Measurements from ENCODE around the gene CYSTM1.
A peak's percentile ranks its signal among the peaks of the same experiment; 100 is the strongest.
"Not testable (repeated sequence)": the region's sequence is repeated elsewhere in the genome, so short reads cannot be mapped to it uniquely, and the experiment has no call there.

CYSTM1 gene

DNA sequence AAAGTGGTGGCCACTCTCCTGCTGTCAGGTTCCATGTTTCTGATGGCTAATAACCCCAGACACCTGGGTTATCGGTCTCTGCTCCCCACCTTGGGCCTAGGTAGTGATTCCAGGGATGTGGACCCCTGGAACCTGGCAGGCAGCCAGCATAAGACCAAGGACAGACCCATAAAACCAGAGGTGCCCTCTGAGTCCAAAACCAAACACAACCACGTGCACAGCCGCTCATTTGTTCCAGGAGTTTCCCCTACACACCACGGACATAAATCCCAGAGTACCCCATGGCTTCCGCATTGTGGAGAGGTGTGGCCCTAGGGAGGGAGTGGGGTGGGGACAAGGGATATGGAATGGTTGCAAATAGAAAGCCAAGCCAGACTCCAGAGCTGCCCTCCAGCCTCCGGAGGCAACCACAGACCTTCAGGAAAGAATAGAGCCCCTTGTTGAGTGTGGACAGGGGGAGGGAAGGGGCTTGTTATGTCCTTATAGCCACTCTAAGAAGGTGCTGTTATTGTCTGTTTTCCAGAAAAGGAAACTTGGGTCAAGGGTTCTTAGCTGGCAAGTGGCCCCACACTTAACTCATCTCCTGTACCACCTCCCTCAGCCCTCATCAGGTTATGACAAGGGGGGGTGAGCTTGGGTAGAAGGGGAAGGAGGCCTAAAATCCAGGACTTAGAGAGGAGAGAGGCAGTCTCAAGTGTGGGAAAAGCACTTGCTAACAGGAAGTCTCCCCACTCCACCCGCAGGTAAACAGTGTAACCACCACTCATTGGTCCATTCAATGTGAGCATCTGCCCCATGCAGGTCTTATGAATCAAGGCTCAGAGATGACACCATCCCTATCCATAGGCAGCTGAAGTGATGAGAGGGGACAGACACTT, 23.6 kb upstream of the CYSTM1 start:
- DNase-seq, result no peak

DNA sequence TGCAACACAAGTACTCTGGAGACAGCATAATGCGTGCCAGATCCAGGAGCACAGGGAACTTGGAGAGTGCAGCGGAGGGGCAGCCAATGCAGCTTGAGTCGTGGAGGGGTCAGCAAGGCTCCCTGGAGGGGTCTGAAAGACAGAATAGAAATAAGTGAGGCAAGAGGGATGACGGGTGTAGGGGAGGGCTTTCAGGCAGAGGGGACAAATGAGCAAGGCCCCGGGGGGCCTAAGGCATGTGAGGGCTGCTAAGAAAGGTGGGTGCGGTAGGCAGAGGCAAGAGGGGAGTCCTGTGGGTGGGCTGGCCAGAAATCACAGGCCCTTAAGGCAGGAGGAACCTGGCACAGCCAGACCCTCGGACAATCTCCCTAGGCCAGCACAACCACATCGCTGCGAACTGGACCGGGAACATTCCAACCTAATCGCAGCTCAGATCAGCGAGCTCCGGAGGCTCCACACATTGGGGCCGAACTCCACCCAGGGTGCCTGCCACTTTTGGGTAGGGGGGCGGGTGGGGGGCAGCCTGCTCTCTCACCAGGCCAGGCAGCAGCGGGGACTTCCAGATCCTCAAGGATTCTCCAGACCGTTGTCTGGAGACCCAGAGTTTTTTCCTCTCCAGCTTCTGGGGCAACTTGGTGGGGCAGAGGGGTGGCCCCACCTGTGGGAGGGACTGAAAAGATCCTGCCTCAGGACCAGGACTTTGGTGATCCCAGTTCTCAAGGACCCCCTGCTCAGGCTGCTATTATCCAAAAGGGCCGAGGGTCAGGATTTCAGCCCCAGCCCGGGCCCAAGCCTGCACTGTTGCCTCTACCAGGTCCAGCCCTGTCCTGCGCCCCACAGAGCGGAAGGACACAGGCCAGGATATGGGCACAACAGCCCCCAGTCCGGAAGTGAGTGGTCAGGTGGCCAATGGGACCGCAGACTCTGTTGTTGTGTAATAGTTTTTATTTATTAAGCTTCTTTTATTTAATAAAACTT, 22.7 kb upstream of the CYSTM1 start:
- DNase-seq, result no peak

DNA sequence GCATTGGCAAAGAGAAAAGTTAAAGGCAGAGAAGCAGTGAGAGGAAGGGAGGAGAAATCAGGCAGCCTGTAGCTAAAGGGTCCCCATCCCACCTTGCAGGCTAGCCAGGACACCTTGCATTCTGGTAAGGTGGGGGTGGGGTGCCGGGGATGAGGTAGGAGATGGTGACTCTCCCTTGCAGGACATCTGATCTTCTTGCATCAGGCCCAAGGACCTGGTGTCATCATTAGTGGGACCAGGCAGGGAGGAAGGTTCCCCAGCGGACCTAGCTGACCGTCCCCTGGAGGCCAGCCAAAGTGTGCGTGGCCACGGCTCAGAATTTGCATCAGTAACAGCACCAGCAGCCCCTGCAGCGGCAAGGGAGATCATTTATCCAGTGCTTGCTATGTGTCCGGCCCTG, 21.7 kb upstream of the CYSTM1 start:
- DNase-seq, result no peak

DNA sequence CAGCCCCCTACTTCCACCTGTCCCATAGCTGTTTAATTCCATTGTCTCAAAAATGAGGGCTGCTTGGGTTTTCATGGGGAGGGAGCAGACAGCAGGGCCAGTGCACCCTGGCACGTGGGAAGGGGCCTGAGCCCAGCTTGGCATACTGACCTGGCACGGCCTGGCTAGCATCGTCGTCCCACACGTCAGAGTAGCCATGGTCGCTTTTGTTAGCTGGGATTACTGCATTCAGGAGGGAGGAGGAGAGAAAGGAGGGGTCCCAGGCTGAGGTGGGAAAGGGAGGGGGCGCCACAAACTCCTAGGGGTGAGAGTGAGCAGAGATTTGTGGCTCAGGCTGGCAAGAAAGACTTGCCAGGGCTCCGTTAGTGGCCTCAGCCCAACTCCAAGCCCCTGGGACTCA, 21.1 kb upstream of the CYSTM1 start:
- DNase-seq, result no peak

DNA sequence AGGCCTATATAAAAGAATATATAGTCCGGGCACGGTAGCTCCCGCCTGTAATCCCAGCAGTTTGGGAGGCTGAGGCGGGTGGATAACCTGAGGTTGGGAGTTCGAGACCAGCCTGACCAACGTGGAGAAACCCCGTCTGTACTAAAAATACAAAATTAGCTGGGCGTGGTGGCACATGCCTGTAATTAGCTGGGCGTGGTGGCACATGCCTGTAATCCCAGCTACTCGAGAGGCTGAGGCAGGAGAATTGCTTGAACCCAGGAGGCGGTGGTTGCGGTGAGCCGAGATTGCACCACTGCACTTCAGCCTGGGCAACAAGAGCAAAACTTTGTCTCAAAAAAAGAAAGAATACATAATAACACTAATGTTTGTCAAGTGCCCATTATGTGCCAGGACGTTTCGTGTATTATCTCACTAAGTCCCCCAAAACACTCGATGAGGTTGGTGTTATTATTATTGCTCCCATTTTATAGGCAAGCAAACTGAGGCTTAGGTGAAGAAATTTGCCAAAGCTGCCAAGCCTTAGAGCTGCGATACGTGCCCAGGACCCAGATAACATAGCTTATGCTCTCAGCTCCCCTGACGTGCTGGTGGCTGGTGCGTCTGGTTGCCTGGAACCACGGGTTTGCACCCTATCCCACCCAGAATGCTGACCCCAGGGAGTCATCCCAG, 20.1 kb upstream of the CYSTM1 start:
- DNase-seq, result not testable (repeated sequence)

DNA sequence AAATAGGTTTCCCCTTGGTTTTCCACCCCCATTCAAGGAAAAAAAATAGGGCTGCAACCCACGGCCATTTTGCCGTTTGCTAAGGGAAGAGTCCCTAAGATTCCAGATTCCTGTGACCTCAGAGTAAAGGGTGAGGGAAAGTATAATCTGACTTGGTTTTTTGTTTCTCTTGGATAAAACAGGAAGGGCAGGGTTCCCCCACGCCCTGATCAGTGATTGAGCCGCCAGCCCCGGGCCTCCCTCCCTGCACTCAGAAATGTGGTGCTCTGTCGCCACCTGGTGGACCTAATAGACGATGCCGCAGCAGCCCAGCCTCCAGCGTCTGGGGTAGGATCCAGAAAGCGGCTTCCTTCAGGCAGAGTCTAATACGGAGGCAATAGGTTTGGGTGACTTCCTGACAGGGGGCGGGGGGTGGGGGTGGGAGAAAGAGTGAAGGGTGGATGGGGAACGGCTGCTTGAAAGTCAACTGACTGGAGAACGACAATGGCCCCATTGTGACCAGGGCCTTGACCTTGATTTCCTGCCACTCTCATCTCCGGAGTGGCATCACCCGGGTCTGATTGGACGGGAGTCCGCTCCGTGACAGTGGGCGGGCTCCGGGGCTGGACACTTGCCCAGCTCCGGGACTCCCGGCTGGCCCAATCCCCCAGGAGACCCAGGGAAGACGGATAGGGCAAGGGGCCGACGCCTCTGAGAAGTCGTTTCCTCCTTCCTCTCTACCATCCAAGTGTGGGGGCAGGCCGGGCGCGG, 17.8 kb upstream of the CYSTM1 start:
- peak; percentile 82 for DNase-seq

DNA sequence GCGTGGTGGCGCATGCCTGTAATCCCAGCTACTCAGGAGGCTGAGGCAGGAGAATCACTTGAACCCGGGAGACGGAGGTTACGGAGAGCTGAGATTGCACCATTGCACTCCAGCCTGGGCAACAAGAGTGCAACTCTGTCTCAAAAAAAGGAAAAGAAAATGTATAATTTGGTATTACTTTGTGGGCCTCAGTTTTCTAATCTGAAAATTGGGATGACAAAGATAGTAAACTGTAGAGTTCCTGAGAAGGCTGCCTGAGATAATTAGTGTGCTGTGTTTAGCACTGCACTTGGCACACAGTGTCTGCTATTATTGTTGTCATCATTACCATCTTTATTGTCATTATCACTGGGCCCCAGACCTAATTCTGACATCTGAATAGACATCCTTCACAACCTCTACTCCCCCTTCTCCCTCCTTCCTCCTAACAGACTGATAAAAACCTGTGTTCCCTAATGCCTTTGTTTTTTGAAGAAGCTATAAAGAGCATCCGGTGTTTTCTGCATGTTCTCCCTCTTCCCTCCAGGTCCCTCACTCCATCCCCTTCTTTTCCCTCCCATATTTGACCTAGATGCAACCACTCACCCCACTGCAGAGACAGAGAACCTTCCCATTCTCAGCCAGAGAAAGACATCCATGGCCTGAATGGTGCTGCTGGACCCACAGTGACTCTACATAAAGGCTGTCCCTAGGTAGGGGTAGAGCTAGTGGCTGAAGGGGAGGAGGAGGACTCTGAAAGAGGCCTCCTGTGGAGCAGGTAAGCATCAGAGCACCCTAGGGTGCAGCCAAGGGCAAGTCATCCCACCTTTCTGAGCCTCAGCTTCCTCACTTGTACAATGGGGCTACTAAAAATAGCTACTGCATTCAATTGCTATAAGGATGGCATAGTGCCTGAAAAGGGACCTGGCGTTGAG, 15.7 kb upstream of the CYSTM1 start:
- no peak for DNase-seq

DNA sequence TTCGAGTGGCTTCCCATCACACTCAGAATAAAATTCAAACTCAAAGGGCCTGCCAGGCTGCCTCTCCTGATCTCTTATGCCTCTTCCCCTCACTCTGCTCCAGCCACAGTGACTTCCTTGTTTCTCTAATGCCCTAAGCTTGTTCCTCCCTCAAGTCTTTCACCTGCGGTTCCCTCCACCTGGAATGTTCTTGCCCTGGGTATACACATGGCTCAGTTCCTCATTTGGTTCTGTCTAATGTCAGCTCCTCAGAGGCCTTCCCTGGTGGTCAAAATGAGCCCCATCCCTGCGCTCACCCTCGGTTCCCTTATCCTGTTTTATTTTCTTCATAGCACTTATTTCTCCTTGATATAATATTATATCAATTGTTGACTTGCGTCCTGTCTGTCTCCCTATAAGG, 12.7 kb upstream of the CYSTM1 start:
- DNase-seq, result no peak

DNA sequence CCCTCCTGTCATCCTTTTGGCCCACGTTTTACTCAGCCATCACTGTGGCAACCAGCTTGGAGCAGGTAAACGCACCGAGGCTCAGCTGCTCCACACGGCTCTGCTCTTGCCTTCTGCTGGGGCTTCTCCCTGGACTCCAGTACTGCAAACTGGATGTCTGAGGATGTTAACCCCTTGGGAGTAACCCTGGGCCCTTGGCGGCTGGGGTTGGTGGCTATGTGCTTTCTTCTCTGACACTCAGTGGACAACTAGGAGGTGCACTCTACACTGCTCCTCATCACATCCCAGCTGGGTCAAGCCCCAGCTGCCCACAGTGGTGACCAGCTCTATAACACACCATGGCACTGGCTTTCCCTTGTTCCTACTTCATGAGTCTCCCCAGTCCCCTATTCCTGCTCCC, 12.2 kb upstream of the CYSTM1 start:
- no peak for DNase-seq

DNA sequence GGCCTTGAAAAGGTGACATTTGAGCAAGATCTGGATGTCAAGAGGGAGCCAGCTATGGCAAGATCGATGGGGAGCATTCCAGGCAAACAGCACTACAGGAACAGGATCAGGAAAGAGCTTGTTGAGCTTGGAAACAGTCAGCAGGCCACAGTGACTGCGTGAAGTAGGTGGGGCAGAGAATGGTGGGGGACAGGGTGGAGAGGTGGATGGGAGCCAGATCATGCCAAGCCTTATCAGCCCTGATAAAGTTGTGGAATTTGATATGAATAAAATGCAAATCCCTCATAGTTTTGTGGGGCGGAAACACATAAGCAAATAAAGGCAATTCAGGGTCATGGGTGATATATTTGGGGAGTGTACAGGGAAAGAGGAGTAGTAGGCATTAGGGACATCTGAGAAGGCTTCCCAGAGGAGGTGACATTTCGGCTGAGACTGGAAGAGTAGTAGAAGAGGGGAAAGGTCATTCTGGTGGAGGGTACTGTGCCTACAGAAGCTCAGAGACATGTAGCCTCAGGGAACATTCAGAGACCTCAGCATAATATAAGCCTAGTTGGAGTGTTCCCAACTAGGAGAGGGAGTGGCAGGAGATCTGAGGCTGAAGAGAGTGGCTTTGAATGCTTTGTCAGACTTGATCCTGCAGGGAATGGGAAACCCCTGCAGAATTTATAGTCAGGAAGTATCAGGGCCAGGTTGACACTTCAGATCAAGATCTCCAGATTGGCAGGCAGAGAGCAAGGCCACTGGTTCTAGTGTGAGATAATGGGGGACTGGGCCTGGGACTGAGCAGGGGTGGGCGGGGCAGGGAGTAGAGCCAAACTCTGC, 9.7 kb upstream of the CYSTM1 start:
- no peak for DNase-seq

DNA sequence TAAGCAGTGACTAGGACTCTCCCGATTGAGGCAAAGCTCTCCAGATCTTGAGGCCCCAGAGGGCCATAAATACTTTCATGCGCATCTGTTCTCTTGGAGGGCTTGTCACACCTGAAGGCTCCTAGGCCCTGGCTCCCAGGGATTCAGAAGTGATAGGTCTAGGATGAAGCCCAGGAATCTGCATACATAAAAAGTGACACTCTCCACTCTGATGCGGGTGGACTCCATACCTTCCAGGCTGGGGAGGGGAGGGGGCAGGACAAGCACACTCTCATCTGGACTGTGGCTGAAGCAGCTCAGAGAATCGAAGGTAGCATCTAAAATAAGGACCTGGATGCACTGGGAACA, 9.1 kb upstream of the CYSTM1 start:
- DNase-seq, result no peak

DNA sequence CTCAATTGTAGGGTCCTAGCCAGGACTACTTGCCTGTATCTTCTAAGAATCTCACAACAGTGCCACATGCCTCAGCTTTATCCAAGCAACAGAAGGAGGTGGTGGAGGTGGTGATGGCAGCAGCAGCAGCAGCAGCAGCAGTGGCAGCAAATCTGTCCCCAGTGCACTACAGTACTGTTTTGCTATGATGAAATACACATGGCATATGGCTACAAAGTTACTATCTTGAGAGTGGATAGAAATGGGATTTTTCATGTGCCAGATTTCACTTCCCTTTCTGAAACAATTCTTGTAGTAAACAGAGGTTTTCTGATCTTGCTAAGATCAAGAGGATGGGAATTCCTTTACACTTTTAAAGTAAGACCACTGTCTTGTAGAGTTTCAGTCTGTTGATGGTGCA, 8.1 kb upstream of the CYSTM1 start:
- DNase-seq, result peak; percentile 76

DNA sequence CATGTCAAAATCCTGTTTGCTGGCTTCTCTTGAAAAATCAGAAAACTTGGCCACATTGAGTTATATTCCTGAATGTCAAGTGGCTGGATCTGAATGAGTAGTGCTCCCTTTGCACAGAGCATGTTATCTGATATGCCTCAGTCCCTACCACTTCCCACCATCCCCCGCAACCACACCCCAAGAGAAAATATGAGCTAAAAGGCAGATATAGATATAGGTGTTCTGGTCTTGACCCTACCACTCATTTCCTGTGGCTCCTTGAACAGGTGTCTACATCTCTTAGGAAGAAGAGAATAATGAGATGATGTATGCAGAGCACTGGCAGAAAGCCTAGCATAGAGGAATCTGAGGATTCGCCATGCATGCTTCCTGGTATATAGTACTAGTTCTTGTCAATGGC, 6.6 kb upstream of the CYSTM1 start:
- DNase-seq, result no peak

DNA sequence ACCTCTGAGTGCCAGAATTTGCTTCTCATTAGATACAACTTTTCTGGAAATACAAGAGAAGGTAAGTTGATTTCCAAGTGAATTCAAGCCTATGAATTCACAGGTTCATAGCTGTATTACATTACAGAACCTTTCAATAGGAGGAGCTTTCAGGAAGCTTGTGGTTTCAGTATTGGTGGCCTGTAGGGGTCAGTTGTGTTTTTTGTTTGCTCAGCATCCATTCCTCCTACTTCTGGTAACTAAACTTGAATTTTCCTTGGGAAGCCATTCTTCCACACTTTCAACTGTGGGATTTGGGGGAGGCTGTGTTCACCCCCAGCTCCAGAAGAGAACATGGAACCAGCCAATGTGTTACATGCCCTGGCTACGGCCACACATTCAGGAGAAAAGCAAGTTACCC, 5.6 kb upstream of the CYSTM1 start:
- peak; percentile 54 for DNase-seq

DNA sequence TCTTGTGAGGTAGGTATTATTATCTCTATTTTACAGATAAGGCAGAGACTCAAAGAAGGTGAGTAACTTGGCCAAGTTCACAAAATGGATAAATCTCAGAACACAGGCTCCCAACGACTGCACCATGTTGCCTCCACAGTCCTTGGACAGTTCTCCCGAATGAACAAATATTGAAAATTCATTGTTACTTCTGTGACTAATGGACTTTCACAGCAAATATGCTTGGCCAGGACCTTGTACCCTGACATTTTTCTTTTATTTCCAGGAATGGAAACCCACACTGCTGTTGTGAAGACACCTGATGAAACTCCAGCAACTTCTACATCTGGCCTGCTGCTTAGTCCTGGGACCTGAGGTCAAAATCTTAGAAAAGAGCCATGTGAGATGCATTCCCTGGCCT, 2.5 kb upstream of the CYSTM1 start:
- no peak for DNase-seq

DNA sequence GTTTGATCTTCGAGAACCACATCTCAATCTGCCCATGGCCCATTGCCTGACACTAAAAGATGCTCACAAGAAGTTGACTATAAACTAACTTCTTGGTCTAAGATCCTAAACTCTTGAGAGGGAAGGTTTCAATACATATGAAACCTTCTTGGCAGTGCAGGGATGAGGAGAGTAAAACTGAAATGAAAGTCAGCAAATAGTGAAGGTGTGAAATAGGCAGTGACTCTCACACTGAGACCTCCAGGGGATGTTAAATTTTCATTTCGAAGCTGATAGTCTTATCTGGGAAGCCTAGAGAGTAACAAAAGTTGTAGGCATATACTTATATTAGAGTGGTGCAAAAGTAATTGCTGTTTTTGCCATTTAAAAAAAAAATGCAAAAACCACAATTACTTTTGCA, 974 bp upstream of the CYSTM1 start:
- no peak for DNase-seq

DNA sequence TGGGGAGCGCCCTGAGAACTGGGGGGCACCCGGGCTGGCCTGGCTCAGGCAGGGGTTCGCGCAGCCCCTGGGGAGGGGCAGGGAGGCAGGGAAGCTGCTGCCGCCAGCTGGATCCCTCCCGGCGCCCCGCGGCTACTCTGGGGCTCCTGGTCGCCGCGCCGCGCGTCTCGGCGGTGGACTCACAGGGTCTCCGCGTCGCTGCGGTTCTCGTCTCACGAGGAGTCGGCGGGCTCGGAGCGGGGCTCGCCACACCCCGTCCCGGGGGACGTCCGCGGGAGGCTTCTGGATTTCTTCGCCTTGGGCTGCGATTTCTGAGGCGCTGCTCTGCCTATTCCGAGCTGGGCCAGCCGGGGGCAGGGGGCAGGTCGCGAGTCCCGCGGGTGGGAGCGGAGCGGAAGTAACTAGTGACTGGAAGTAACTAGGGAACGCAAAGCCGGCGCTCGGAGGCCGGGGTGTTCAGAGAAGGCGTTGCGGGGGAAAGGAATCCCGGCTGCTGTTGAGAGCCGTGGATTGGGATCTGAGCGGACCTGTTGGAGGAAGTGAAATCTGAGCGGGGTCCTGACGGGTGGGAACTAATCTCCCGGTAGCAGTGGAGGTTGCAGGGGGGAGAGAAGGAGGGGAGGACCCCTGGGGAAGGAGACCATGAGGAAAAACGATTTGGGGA, 511 bp downstream of the CYSTM1 start:
- DNase-seq, result peak; percentile 87

DNA sequence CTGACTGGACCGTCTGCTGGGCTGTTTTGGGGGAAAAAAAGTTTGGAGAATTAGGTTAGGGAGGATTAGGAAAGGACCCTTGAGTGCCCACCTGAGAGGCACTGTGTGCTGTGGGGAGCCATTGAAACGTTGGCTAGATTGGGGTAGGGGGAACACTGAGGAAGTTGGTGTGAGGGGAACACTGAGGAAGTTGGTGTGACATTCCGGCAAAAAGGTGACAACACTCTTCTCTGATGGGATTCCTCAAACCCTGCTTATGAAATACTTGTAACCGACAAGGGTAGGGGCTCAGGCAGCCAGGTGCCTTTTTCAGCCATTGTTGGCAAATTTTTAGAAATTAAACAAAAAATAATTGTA, 1.0 kb downstream of the CYSTM1 start:
- DNase-seq, result peak; percentile 22

DNA sequence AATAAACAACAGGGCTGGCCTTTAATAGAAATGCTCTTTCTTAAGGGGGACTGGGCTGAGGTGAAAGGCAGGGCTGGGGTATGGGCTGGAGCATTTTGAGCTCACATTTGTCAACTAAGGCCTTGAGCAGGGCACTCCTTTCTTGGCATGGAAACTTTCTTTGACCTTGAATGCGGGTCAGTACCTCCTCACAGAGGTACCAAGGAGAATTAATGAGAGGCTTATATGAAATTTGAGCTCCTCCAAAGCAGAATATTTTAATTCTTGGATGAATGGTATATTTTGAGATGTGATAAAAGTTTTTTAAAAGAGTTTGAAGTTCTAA, 3.1 kb downstream of the CYSTM1 start:
- DNase-seq, result no peak

DNA sequence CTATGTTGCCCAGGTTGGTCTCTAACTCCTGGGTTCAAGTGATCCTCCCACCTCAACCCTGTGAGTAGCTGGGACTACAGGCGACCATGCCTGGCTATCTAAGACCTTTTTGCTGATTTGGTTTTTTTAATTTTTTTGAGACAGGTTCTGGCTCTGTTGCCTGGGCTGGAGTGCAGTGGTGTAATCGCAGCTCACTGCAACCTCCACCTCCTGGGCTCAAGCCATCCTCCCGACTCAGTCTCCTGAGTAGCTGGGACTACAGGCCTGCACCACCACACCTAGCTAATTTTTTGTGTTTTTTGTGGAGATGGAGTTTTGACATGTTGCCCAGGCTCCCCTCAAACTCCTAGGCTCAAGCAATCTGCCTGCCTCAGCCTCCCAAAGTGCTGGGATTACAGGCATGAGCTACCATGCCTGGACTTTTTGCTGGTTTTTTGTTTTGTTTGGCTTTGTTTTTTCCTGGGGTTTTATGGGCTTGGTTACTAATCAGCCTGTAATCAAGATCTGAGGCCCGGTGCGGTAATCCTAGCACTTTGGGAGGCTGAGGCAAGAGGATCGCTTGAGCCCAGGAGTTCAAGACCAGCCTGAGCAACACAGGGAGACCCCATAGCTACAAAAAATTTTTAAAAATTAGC, 3.6 kb downstream of the CYSTM1 start:
- no peak for DNase-seq

All from inflammatory macrophage treated with lipopolysaccharide for 4 hours (primary cell).